Tibial nerve (tissue), 4 donors: ENCODE results near the gene GAL3ST1. TPM values are rescaled to one million over a fixed set of nuclear protein-coding genes. Genes with fewer than 3 reads are reported as not detected.
"Not testable (repeated sequence)": the region's sequence is repeated elsewhere in the genome, so short reads cannot be mapped to it uniquely, and the experiment has no call there.

Experiments
- DNase-seq, 2 donors: peaks; one replicate each; pipeline ENCODE4 v3.0.0-alpha.2; 2019; ENCODE audit warnings: low spot score in 2 of 2
- H3K27ac ChIP-seq, 4 donors: fragments of 200-600 bp; sonication (generic) in 3 of 4; one replicate each; pipeline ENCODE4 v1.5.1; 2017 to 2019; ENCODE audit warnings: mild to moderate bottlenecking in 1 of 4
- H3K27me3 ChIP-seq, 2 donors: fragments of 200-600 bp; sonication (generic) in 1 of 2; one replicate each; pipeline versions ENCODE4 v1.5.1 to v1.6.0; 2017 to 2019
- H3K36me3 ChIP-seq, 3 donors: fragments of 200-600 bp; sonication (generic); one replicate each; pipeline ENCODE4 v1.5.1; 2018 to 2019
- H3K4me1 ChIP-seq, 4 donors: fragments of 200-600 bp; sonication (generic) in 3 of 4; one replicate each; pipeline ENCODE4 v1.5.1; 2017 to 2019
- H3K4me3 ChIP-seq, 4 donors: fragments of 200-600 bp; sonication (generic) in 3 of 4; one replicate each; pipeline ENCODE4 v1.5.1; 2017 to 2019; ENCODE audit warnings: mild to moderate bottlenecking in 1 of 4, moderate library complexity in 1 of 4
- H3K9me3 ChIP-seq, 4 donors: fragments of 200-600 bp; sonication (generic) in 3 of 4; one replicate each; pipeline ENCODE4 v1.5.1; 2017 to 2019
- CTCF ChIP-seq, 5 experiments: fragments of 200-600 bp in 3 of 5; fragments of 450-650 bp in 2 of 5; sonication (generic) in 3 of 5; IDR thresholded peaks; one replicate each; pipeline ENCODE4 v1.5.1; 2016 to 2019; ENCODE audit warnings: antibody characterized with exemption in 5 of 5, mild to moderate bottlenecking in 3 of 5, moderate library complexity in 2 of 5
- EP300 ChIP-seq, 2 donors: sonication (generic); formaldehyde crosslinking; IDR thresholded peaks; one replicate each; pipeline ENCODE4 v1.6.1; 2017; ENCODE audit warnings: antibody characterized with exemption in 2 of 2, mild to moderate bottlenecking in 1 of 2
- POLR2A ChIP-seq, 2 donors: fragments of 450-650 bp; IDR thresholded peaks; one replicate each; pipeline ENCODE4 v1.6.1; 2017; ENCODE audit warnings: antibody characterized with exemption in 2 of 2, mild to moderate bottlenecking in 2 of 2, moderate library complexity in 2 of 2
- WGBS, 2 donors: methylation state at CpG; one replicate each; pipeline ENCODE4 v1.1.5; 2018; 5-methylcytosine and 5-hydroxymethylcytosine counted together
- total RNA-seq, 4 donors: library from RNA; depleted of rRNA; stranded (reverse); fragments of >200 nt; gene quantifications; one replicate each; pipeline ENCODE4 v1.1.0, GENCODE V29; 2016

The GAL3ST1 gene
- total RNA-seq, 4 donors from 2014 or later: 17.4 to 22.2 (median 18.8) TPM

GRCh38 chr22:30555282-30556210 is 18.9 kb downstream of the GAL3ST1 start:
- no peak overlapping the region for H3K27ac ChIP-seq
- DNase-seq: no peak
- WGBS, 2 donors: 93 to 94% methylated on average over 71 of the region's 73 CpGs
- peaks cover 0 to 35% (median 0%) of the 10 kb centered on the region in 3 donors for H3K36me3 ChIP-seq
- no peaks in the 10 kb centered on the region for H3K4me1 ChIP-seq
- no peaks in the 10 kb centered on the region for H3K9me3 ChIP-seq
- H3K4me3 ChIP-seq: no peak overlapping the region
- H3K27me3 ChIP-seq: no peaks in the 10 kb centered on the region
- TF ChIP-seq CTCF (IDR thresholded peaks at IDR 0.05) (no peak), POLR2A (IDR thresholded peaks at IDR 0.05) (no peak), EP300 (IDR thresholded peaks at IDR 0.05) (no peak)

- H3K27me3 ChIP-seq: no peaks in the 10 kb centered on the region
- DNase-seq: no peak
- H3K4me3 ChIP-seq: no peak overlapping the region
- TF ChIP-seq EP300 (IDR thresholded peaks at IDR 0.05) (no peak), CTCF (IDR thresholded peaks at IDR 0.05) (no peak), POLR2A (IDR thresholded peaks at IDR 0.05) (no peak)
- peaks cover 0 to 35% (median 0%) of the 10 kb centered on the region in 3 donors for H3K36me3 ChIP-seq
- no peaks in the 10 kb centered on the region for H3K4me1 ChIP-seq
- H3K27ac ChIP-seq: no peak overlapping the region
- H3K9me3 ChIP-seq: no peaks in the 10 kb centered on the region
- 82 to 85% methylated on average over 7 of the region's 7 CpGs for WGBS, 2 donors
Measured at GRCh38 chr22:30553971-30554370, 20.5 kb downstream of the GAL3ST1 start.

GRCh38 chr22:30552719-30553118 is 21.7 kb downstream of the GAL3ST1 start:
- WGBS, 2 donors: 81 to 93% methylated on average over 1 of the region's 1 CpG

GRCh38 chr22:30551813-30552212 is 22.7 kb downstream of the GAL3ST1 start:
- 94% methylated on average over 3 of the region's 3 CpGs for WGBS, 2 donors
- H3K27ac ChIP-seq, H3K9me3 ChIP-seq, H3K4me3 ChIP-seq, H3K4me1 ChIP-seq, H3K27me3 ChIP-seq, DNase-seq: not testable (repeated sequence)
- peaks cover 0 to 35% (median 0%) of the 10 kb centered on the region in 3 donors for H3K36me3 ChIP-seq

More at GRCh38 chr22:30552719-30553118, 21.7 kb downstream of the GAL3ST1 start:
- H3K9me3 ChIP-seq: no peaks in the 10 kb centered on the region
- no peaks in the 10 kb centered on the region for H3K27me3 ChIP-seq
- peaks cover 0 to 35% (median 0%) of the 10 kb centered on the region in 3 donors for H3K36me3 ChIP-seq
- H3K4me3 ChIP-seq: no peak overlapping the region
- no peak for TF ChIP-seq EP300 (IDR thresholded peaks at IDR 0.05)
- TF ChIP-seq CTCF (IDR thresholded peaks at IDR 0.05): no peak
- no peak for TF ChIP-seq POLR2A (IDR thresholded peaks at IDR 0.05)
- no peak overlapping the region for H3K27ac ChIP-seq
- no peaks in the 10 kb centered on the region for H3K4me1 ChIP-seq
- no peak for DNase-seq

GRCh38 chr22:30547188-30547587 is 27.3 kb downstream of the GAL3ST1 start:
- Histone ChIP-seq H3K9me3 (no peaks in the 10 kb centered on the region), H3K27me3 (peaks cover 0 to 17% of the 10 kb centered on the region in 2 donors), H3K4me3 (no peak overlapping the region), H3K36me3 (no peaks in the 10 kb centered on the region), H3K4me1 (peaks cover 0 to 8% (median 3%) of the 10 kb centered on the region in 4 donors), H3K27ac (no peak overlapping the region)
- no peak for DNase-seq
- TF ChIP-seq POLR2A (IDR thresholded peaks at IDR 0.05): no peak
- no peak for TF ChIP-seq CTCF (IDR thresholded peaks at IDR 0.05)
- no peak for TF ChIP-seq EP300 (IDR thresholded peaks at IDR 0.05)
- WGBS, 2 donors: 67 to 74% methylated on average over 4 of the region's 4 CpGs
